Endothelial cell of umbilical vein (primary cell): Measurements from ENCODE around the gene C9orf72.

ENCODE experiments used
- EZH2 ChIP-seq: IDR thresholded peaks from 2 replicates; pipeline ENCODE4 v1.6.1; 2012; ENCODE audit warnings: borderline replicate concordance, low read depth, mild to moderate bottlenecking, moderate library complexity, low read length, inconsistent platforms; ENCODE audit not compliant: severe bottlenecking
- FOS ChIP-seq: IDR thresholded peaks from 2 replicates; pipeline ENCODE4 v1.6.1; 2011; ENCODE audit warnings: mild to moderate bottlenecking, low read length, moderate library complexity, borderline replicate concordance; ENCODE audit not compliant: insufficient read depth
- MYC ChIP-seq: IDR thresholded peaks from one replicate; pipeline ENCODE4 v1.6.1; 2011; ENCODE audit warnings: mild to moderate bottlenecking, low read depth, low read length
- POLR2A ChIP-seq: IDR thresholded peaks from 2 replicates; pipeline ENCODE4 v1.6.1; 2012; ENCODE audit warnings: low read depth, mild to moderate bottlenecking, control low read depth, low read length
- POLR2AphosphoS5 ChIP-seq: IDR thresholded peaks from 2 replicates; pipeline ENCODE4 v1.6.1; 2012; ENCODE audit warnings: low read depth, mild to moderate bottlenecking, control low read depth, low read length, moderate library complexity; ENCODE audit not compliant: insufficient read depth
- TF ChIP-seq, protein P1 (sequence below), 2 donors: IDR thresholded peaks; 1 replicate in 1 of 2; 2 replicates in 1 of 2; pipeline ENCODE4 v1.5.1; 2011; ENCODE audit warnings: low read length in 2 of 2, mild to moderate bottlenecking in 2 of 2, moderate library complexity in 2 of 2, control low read depth in 1 of 2, inconsistent platforms in 1 of 2, low read depth in 1 of 2; ENCODE audit not compliant: insufficient read depth in 1 of 2; ENCODE audit errors: extremely low read depth in 1 of 2
- TF ChIP-seq, protein P2 (sequence below): IDR thresholded peaks from 2 replicates; pipeline ENCODE4 v1.6.1; 2011; ENCODE audit not compliant: insufficient read depth, insufficient read length

DNA sequence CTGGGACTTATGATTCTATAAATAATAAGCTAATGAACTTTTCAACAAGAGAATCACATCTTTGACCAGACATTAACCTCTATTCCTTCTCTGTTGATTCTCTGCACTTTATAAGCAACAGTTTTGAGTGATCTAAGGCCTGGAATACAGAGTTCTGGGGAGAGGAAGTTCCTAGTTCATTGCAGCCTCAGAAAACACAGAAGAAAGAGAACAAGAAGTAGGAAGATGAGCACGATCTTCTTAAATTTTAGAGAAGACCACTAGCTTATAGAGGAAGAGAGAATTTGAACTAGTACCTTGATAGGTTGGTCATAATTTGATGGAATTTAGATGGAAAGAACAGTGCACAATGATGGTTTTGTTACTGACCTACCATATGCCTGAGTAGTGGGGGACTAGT is 8.5 kb upstream of the C9orf72 start:
- TF ChIP-seq, protein P1, sequence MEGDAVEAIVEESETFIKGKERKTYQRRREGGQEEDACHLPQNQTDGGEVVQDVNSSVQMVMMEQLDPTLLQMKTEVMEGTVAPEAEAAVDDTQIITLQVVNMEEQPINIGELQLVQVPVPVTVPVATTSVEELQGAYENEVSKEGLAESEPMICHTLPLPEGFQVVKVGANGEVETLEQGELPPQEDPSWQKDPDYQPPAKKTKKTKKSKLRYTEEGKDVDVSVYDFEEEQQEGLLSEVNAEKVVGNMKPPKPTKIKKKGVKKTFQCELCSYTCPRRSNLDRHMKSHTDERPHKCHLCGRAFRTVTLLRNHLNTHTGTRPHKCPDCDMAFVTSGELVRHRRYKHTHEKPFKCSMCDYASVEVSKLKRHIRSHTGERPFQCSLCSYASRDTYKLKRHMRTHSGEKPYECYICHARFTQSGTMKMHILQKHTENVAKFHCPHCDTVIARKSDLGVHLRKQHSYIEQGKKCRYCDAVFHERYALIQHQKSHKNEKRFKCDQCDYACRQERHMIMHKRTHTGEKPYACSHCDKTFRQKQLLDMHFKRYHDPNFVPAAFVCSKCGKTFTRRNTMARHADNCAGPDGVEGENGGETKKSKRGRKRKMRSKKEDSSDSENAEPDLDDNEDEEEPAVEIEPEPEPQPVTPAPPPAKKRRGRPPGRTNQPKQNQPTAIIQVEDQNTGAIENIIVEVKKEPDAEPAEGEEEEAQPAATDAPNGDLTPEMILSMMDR (IDR thresholded peaks at IDR 0.05; ENCODE audit: extremely low read depth in 1 of 2, insufficient read depth in 1 of 2, low read depth in 1 of 2, low read length in 2 of 2): no peak
- no peak for TF ChIP-seq POLR2A
- no peak for TF ChIP-seq EZH2
- TF ChIP-seq MYC: no peak
- no peak for TF ChIP-seq POLR2AphosphoS5
- TF ChIP-seq, protein P2, sequence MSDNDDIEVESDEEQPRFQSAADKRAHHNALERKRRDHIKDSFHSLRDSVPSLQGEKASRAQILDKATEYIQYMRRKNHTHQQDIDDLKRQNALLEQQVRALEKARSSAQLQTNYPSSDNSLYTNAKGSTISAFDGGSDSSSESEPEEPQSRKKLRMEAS: no peak
- no peak for TF ChIP-seq FOS
